HG02884 (cell line): Measurements from ENCODE around the gene MPRIP.

Source experiments
- ATAC-seq: cut with Tn5 transposase; IDR thresholded peaks from one replicate; pipeline ENCODE4 v1.9.1; 2021; ENCODE audit warnings: mild to moderate bottlenecking, moderate library complexity; ENCODE audit not compliant: unreplicated experiment

MPRIP gene

GRCh38 chr17:17028059-17028877 is 14.0 kb upstream of the MPRIP start:
- ATAC-seq: no peak

- ATAC-seq: no peak
Observed at GRCh38 chr17:17028878-17029535, 13.2 kb upstream of the MPRIP start.

- ATAC-seq: no peak
Observed at GRCh38 chr17:17029938-17030337, 12.3 kb upstream of the MPRIP start.

GRCh38 chr17:17030515-17031211 is 11.6 kb upstream of the MPRIP start:
- no peak for ATAC-seq

GRCh38 chr17:17032131-17032692 is 10.0 kb upstream of the MPRIP start:
- no peak for ATAC-seq

- no peak for ATAC-seq
Observed at GRCh38 chr17:17033466-17033865, 8.8 kb upstream of the MPRIP start.

GRCh38 chr17:17034026-17034425 is 8.2 kb upstream of the MPRIP start:
- no peak for ATAC-seq

- no peak for ATAC-seq
Observed at GRCh38 chr17:17034496-17035075, 7.7 kb upstream of the MPRIP start.

GRCh38 chr17:17035490-17035889 is 6.8 kb upstream of the MPRIP start:
- ATAC-seq: no peak

- ATAC-seq: no peak
Observed at GRCh38 chr17:17035920-17036523, 6.2 kb upstream of the MPRIP start.

- no peak for ATAC-seq
Observed at GRCh38 chr17:17036524-17036998, 5.7 kb upstream of the MPRIP start.

- ATAC-seq: no peak
Observed at GRCh38 chr17:17039911-17040310, 2.3 kb upstream of the MPRIP start.

- no peak for ATAC-seq
Observed at GRCh38 chr17:17041018-17041521, 1.2 kb upstream of the MPRIP start.

GRCh38 chr17:17041571-17042383 is 480 bp upstream of the MPRIP start:
- ATAC-seq: peak; percentile 88

GRCh38 chr17:17042851-17043460 is 699 bp downstream of the MPRIP start:
- no peak for ATAC-seq

- no peak for ATAC-seq
Observed at GRCh38 chr17:17043461-17044271, 1.4 kb downstream of the MPRIP start.

- no peak for ATAC-seq
Observed at GRCh38 chr17:17044846-17045561, 2.7 kb downstream of the MPRIP start.

- no peak for ATAC-seq
Observed at GRCh38 chr17:17048106-17048505, 5.8 kb downstream of the MPRIP start.
